HG03460 (cell line): Measurements from ENCODE around the gene PKP1.

Source experiments
- ATAC-seq: cut with Tn5 transposase; IDR thresholded peaks from one replicate; pipeline ENCODE4 v1.9.1; 2021; ENCODE audit not compliant: unreplicated experiment

PKP1 gene

GRCh38 chr1:201365251-201365650, 81.9 kb downstream of the PKP1 start:
- ATAC-seq: no peak

GRCh38 chr1:201366696-201367095, 83.4 kb downstream of the PKP1 start:
- no peak for ATAC-seq

GRCh38 chr1:201369209-201369608, 85.9 kb downstream of the PKP1 start:
- no peak for ATAC-seq

GRCh38 chr1:201370500-201370899, 87.2 kb downstream of the PKP1 start:
- ATAC-seq: no peak

GRCh38 chr1:201371276-201371675, 88.0 kb downstream of the PKP1 start:
- ATAC-seq: no peak

GRCh38 chr1:201371792-201372191, 88.5 kb downstream of the PKP1 start:
- ATAC-seq: no peak

- no peak for ATAC-seq
Observed at GRCh38 chr1:201374364-201374763, 91.1 kb downstream of the PKP1 start.

- ATAC-seq: no peak
Observed at GRCh38 chr1:201375169-201375568, 91.9 kb downstream of the PKP1 start.

GRCh38 chr1:201376107-201376463, 92.8 kb downstream of the PKP1 start:
- no peak for ATAC-seq

- no peak for ATAC-seq
Observed at GRCh38 chr1:201376464-201377374, 93.4 kb downstream of the PKP1 start.

- no peak for ATAC-seq
Observed at GRCh38 chr1:201377611-201378092, 94.3 kb downstream of the PKP1 start, which contains the start of gene TNNT2. TSS of gene TNNT2 (minus strand) at chr1:201377680. CDS start at chr1:201373254, 4,426 bp downstream.

GRCh38 chr1:201378804-201379203, 95.5 kb downstream of the PKP1 start:
- ATAC-seq: no peak

- ATAC-seq: no peak
Observed at GRCh38 chr1:201379733-201380242, 96.5 kb downstream of the PKP1 start.

- no peak for ATAC-seq
Observed at GRCh38 chr1:201381130-201381529, 97.8 kb downstream of the PKP1 start.
